PC-9 (cell line): ENCODE measurements around the gene ERCC4.

Experiments
- EZH2 ChIP-seq: fragments of 200-600 bp; sonication (generic); IDR thresholded peaks from 2 replicates; pipeline ENCODE4 v1.8.0; 2017; ENCODE audit warnings: antibody characterized with exemption, low read depth
- TF ChIP-seq, protein P1 (sequence below): fragments of 200-600 bp; sonication (generic); conservative IDR thresholded peaks from 2 replicates; pipeline ENCODE4 v1.6.1; 2017; ENCODE audit warnings: mixed run types, antibody characterized with exemption, mild to moderate bottlenecking, moderate library complexity

DNA sequence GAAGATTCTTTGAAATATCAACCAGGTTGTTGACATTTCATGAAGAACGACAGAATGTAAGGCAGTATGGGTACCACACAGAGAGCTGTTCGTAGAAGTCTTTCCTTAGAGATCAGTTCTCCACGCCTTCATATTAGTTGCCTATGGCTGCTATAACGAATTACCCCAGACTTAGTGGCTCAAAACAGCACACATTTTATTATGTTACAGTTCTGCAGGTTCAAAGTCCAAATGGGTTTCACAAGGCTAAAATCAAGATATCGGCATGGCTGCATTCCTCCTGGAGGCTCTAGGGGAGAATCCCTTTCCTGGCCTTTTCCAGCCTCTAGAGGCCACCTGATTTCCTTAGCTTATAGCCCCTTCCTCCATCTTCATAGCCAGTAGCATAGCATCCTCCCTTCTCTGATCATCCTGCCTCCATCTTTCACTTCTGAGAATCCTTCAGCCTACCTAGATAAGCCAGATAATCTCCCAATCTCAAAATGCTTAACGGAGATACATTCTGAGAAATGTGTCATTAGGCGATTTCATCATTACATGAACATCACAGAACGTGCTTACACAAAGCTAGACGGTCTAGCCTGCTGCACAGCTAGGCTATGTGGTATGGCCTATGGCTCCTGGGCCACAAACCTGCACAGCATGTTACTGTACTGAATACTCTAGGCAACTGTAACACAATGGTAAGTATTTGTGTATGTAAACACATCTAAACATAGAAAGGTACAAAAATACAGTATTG lies 26.0 kb downstream of the ERCC4 start:
- TF ChIP-seq, protein P1, sequence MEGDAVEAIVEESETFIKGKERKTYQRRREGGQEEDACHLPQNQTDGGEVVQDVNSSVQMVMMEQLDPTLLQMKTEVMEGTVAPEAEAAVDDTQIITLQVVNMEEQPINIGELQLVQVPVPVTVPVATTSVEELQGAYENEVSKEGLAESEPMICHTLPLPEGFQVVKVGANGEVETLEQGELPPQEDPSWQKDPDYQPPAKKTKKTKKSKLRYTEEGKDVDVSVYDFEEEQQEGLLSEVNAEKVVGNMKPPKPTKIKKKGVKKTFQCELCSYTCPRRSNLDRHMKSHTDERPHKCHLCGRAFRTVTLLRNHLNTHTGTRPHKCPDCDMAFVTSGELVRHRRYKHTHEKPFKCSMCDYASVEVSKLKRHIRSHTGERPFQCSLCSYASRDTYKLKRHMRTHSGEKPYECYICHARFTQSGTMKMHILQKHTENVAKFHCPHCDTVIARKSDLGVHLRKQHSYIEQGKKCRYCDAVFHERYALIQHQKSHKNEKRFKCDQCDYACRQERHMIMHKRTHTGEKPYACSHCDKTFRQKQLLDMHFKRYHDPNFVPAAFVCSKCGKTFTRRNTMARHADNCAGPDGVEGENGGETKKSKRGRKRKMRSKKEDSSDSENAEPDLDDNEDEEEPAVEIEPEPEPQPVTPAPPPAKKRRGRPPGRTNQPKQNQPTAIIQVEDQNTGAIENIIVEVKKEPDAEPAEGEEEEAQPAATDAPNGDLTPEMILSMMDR = no peak
- TF ChIP-seq EZH2 = no peak
